NCI-H128 (cell line): ENCODE data around the gene CHD6.
"Not testable (repeated sequence)": the region's sequence is repeated elsewhere in the genome, so short reads cannot be mapped to it uniquely, and the experiment has no call there.

Experiments
- DNase-seq: peaks from one replicate; lab custom pipeline; 2025; ENCODE audit not compliant: unreplicated experiment; lab: John Stamatoyannopoulos, UW

CHD6 gene

GRCh38 chr20:41551011-41551705 lies 67.0 kb downstream of the CHD6 start:
- DNase-seq: no peak

GRCh38 chr20:41547221-41547620 lies 71.0 kb downstream of the CHD6 start:
- DNase-seq: no peak

- no peak for DNase-seq
Observed at GRCh38 chr20:41546535-41546934, 71.6 kb downstream of the CHD6 start.

GRCh38 chr20:41544472-41544871 lies 73.7 kb downstream of the CHD6 start:
- DNase-seq: no peak

- DNase-seq: no peak
Observed at GRCh38 chr20:41540918-41541317, 77.3 kb downstream of the CHD6 start.

- no peak for DNase-seq
Observed at GRCh38 chr20:41540459-41540858, 77.7 kb downstream of the CHD6 start.

GRCh38 chr20:41538810-41539596 lies 79.2 kb downstream of the CHD6 start:
- DNase-seq: no peak

GRCh38 chr20:41537865-41538264 lies 80.3 kb downstream of the CHD6 start:
- no peak for DNase-seq

GRCh38 chr20:41535551-41535950 lies 82.6 kb downstream of the CHD6 start:
- DNase-seq: not testable (repeated sequence)

GRCh38 chr20:41534842-41535241 lies 83.3 kb downstream of the CHD6 start:
- no peak for DNase-seq

- DNase-seq: no peak
Observed at GRCh38 chr20:41534170-41534569, 84.0 kb downstream of the CHD6 start.

- no peak for DNase-seq
Observed at GRCh38 chr20:41533537-41534136, 84.5 kb downstream of the CHD6 start.

GRCh38 chr20:41532935-41533334 lies 85.2 kb downstream of the CHD6 start:
- DNase-seq: no peak

GRCh38 chr20:41531518-41532275 lies 86.5 kb downstream of the CHD6 start:
- DNase-seq: no peak

- DNase-seq: no peak
Observed at GRCh38 chr20:41530923-41531322, 87.3 kb downstream of the CHD6 start.

GRCh38 chr20:41526327-41526726 lies 91.8 kb downstream of the CHD6 start:
- DNase-seq: no peak

GRCh38 chr20:41524980-41525613 lies 93.1 kb downstream of the CHD6 start:
- no peak for DNase-seq

- no peak for DNase-seq
Observed at GRCh38 chr20:41523857-41524256, 94.3 kb downstream of the CHD6 start.

- DNase-seq: no peak
Observed at GRCh38 chr20:41513829-41514228, 104.3 kb downstream of the CHD6 start.

- DNase-seq: no peak
Observed at GRCh38 chr20:41512624-41513023, 105.6 kb downstream of the CHD6 start.
